Liver (tissue), 9 donors: ENCODE data around the gene SDHB. TPM values are rescaled to one million over a fixed set of nuclear protein-coding genes. Genes with fewer than 3 reads are reported as not detected.

Experiments used
- DNase-seq: peaks from one replicate; pipeline ENCODE4 v3.0.0-alpha.2; 2017; ENCODE audit warnings: low spot score
- H3K27ac ChIP-seq, 2 donors: one replicate each; pipeline ENCODE4 v1.7.0; 2013; ENCODE audit warnings: inconsistent platforms in 2 of 2, low read length in 2 of 2, control low read depth in 1 of 2, low read depth in 1 of 2, mild to moderate bottlenecking in 1 of 2
- H3K27me3 ChIP-seq, 4 donors: one replicate each; pipeline versions ENCODE4 v1.6.1 to v1.7.0; 2013; ENCODE audit warnings: low read length in 3 of 4, inconsistent platforms in 1 of 4, mild to moderate bottlenecking in 1 of 4, moderate library complexity in 1 of 4; ENCODE audit not compliant: control insufficient read depth in 4 of 4, insufficient read depth in 4 of 4
- H3K36me3 ChIP-seq, 4 donors: one replicate each; pipeline versions ENCODE4 v1.6.1 to v1.7.0; 2013; ENCODE audit warnings: low read length in 3 of 4, mild to moderate bottlenecking in 3 of 4, low read depth in 1 of 4, moderate library complexity in 1 of 4; ENCODE audit not compliant: control insufficient read depth in 4 of 4, insufficient read depth in 3 of 4
- H3K4me1 ChIP-seq, 4 donors: one replicate each; pipeline versions ENCODE4 v1.6.1 to v1.7.0; 2013; ENCODE audit warnings: low read length in 3 of 4, mild to moderate bottlenecking in 3 of 4, moderate library complexity in 1 of 4; ENCODE audit not compliant: control insufficient read depth in 4 of 4, insufficient read depth in 4 of 4
- H3K4me3 ChIP-seq, 3 donors: one replicate each; pipeline versions ENCODE4 v1.6.1 to v1.7.0; 2013; ENCODE audit warnings: low read length in 3 of 3, control low read depth in 1 of 3, low read depth in 1 of 3, mild to moderate bottlenecking in 1 of 3
- H3K9ac ChIP-seq, 2 donors: one replicate each; pipeline ENCODE4 v1.7.0; 2013; ENCODE audit warnings: low read length in 2 of 2, mild to moderate bottlenecking in 2 of 2, moderate library complexity in 2 of 2, control low read depth in 1 of 2, low read depth in 1 of 2
- H3K9me3 ChIP-seq, 4 donors: one replicate each; pipeline versions ENCODE4 v1.6.1 to v1.7.0; 2013; ENCODE audit warnings: low read length in 3 of 4; ENCODE audit not compliant: control insufficient read depth in 4 of 4
- EGR1 ChIP-seq, 2 donors: IDR thresholded peaks; 2 replicates each; pipeline ENCODE4 v1.6.1; 2016 to 2018; ENCODE audit warnings: antibody characterized with exemption in 2 of 2, low read depth in 2 of 2
- FOXA1 ChIP-seq: IDR thresholded peaks from 2 replicates; pipeline ENCODE4 v1.6.1; 2016; ENCODE audit warnings: antibody characterized with exemption
- FOXA2 ChIP-seq: IDR thresholded peaks from 2 replicates; pipeline ENCODE4 v1.6.1; 2016; ENCODE audit warnings: antibody characterized with exemption
- MAX ChIP-seq: IDR thresholded peaks from 2 replicates; pipeline ENCODE4 v1.6.1; 2016; ENCODE audit warnings: antibody characterized with exemption
- RXRA ChIP-seq, 2 donors: IDR thresholded peaks; 2 replicates each; pipeline ENCODE4 v1.6.1; 2017 to 2018; ENCODE audit warnings: antibody characterized with exemption in 2 of 2, mild to moderate bottlenecking in 1 of 2
- WGBS: extraction: QIAGEN DNeasy Blood & Tissue Kit; methylation state at CpG from one replicate; pipeline ENCODE4 v1.1.7; 2013; 5-methylcytosine and 5-hydroxymethylcytosine counted together
- polyA plus RNA-seq, 2 donors: library from polyadenylated mRNA; stranded (reverse) in 1 of 2; unstranded in 1 of 2; fragments of 200-250 nt in 1 of 2; fragments of >200 nt in 1 of 2; fragmentation: Nextera tagmentation in 1 of 2; extraction: Ambion mirVana in 1 of 2; gene quantifications; one replicate each; pipeline versions ENCODE4 v1.2.1 to v1.2.3, GENCODE V29; 2013 to 2015
- total RNA-seq, 2 donors: library from RNA; depleted of rRNA; stranded (reverse); fragments of >200 nt; gene quantifications; one replicate each; pipeline ENCODE4 v1.2.3, GENCODE V29; 2014
- donor health status: healthy.
- donor health status: healthy.
- donor health status: healthy.
- donor health status: healthy.
- donor health status: healthy.

Gene SDHB
- total and polyA plus RNA-seq, 4 donors, result 73.9 to 279 (median 172) TPM

DNA sequence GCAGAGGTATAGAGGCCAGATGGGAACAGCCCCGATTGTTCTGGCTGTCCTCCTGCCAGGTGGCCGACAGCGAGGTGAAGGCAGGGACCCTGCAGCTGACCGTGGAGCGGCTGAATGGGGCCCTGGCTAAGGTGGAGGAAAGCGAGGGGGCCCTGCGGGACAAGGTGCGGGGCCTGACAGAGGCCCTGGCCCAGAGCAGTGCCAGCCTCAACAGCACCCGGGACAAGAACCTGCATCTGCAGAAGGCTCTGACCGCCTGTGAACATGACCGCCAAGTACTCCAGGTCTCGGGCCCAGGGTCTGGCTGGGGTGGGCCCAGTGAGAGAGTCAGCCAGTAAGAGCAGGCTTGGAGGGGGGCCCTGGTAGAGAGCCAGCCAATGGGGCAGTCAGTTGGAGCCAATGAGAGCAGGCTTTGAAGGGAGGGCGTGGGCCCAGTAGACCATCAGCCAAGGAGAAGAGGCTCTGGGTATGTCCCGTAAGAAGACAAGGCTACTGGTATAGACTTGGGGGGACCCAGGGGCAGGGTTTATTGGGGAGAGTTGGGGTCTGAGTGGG lies 84.7 kb downstream of the SDHB start:
- DNase-seq, result no peak

More for the DNA sequence above, 84.7 kb downstream of the SDHB start:
- 94% methylated on average over 14 of the region's 14 CpGs for WGBS
- Histone ChIP-seq H3K27me3 (no peaks in the 10 kb centered on the region), H3K27ac (no peak overlapping the region), H3K9me3 (no peaks in the 10 kb centered on the region), H3K4me1 (no peaks in the 10 kb centered on the region), H3K36me3 (peaks cover 0 to 3% (median 2%) of the 10 kb centered on the region in 4 donors), H3K4me3 (no peak overlapping the region), H3K9ac (no peak overlapping the region)
- TF ChIP-seq FOXA2 (no peak), FOXA1 (no peak), EGR1 (IDR thresholded peaks at IDR 0.05; ENCODE audit: low read depth in 2 of 2) (no peak), RXRA (IDR thresholded peaks at IDR 0.05) (no peak), MAX (no peak)

Other genes starting within 250 kb of the SDHB start
- gene RNU1-2, start 158.1 kb downstream of the SDHB start, total RNA-seq, result under 1 TPM; under 0.01 TPM
- 10 to 100 TPM in 1 of 2 donors, not detected in 1; 16.7 TPM for gene RNU1-2, start 158.1 kb downstream of the SDHB start, polyA plus RNA-seq
- gene CROCC, start 132.1 kb downstream of the SDHB start, total RNA-seq, result 1 to 10 TPM; 6.3 to 8.3 TPM
- gene CROCC, start 132.1 kb downstream of the SDHB start, polyA plus RNA-seq, result 1 to 10 TPM; 2.9 to 3.9 TPM
- 1 to 10 TPM in 1 of 2 donors, under 1 TPM in 1; 0.25 to 1.4 TPM for gene MFAP2, start 73.4 kb downstream of the SDHB start, total RNA-seq
- under 1 TPM; 0.68 to 0.81 TPM for gene MFAP2, start 73.4 kb downstream of the SDHB start, polyA plus RNA-seq
- 10 to 100 TPM in 1 of 2 donors, 1 to 10 TPM in 1; 9.9 to 12.2 TPM for gene ATP13A2, start 42.1 kb downstream of the SDHB start, total RNA-seq
- 1 to 10 TPM; 2.4 to 6.3 TPM for gene ATP13A2, start 42.1 kb downstream of the SDHB start, polyA plus RNA-seq
- 1 to 10 TPM; 1.6 to 2.4 TPM for gene PADI2, start 65.4 kb upstream of the SDHB start, total RNA-seq
- gene PADI2, start 65.4 kb upstream of the SDHB start, polyA plus RNA-seq, result under 1 TPM; 0.25 to 0.32 TPM
- gene PADI1, start 151.1 kb upstream of the SDHB start, total RNA-seq, result 1 to 10 TPM in 1 of 2 donors, not detected in 1; 4.9 TPM
- not detected for gene PADI1, start 151.1 kb upstream of the SDHB start, polyA plus RNA-seq
- not detected for gene PADI3, start 195.1 kb upstream of the SDHB start, total RNA-seq
- not detected for gene PADI3, start 195.1 kb upstream of the SDHB start, polyA plus RNA-seq